HEK293 (cell line): ENCODE data around the gene TP53BP1.

Source experiments
- CTCF ChIA-PET: fragments of 350-600 bp; formaldehyde crosslinking; extraction: SDS; loops from one replicate; lab custom pipeline; 2021; ENCODE audit warnings: antibody characterized with exemption; lab: Yijun Ruan, JAX
- POLR2A ChIA-PET: fragments of 300-600 bp; formaldehyde crosslinking; extraction: SDS; loops from one replicate; lab custom pipeline; 2020; ENCODE audit warnings: antibody characterized with exemption, inconsistent platforms; lab: Yijun Ruan, JAX
- H3K27ac ChIP-seq: fragments of 200-500 bp; sonication (Bioruptor generic); 2 replicates; pipeline ENCODE4 v1.5.1; 2014; ENCODE audit warnings: low read depth, low read length, control low read depth, inconsistent platforms; ENCODE audit errors: extremely low read depth
- H3K36me3 ChIP-seq, 2 experiments: fragments of 200-500 bp in 1 of 2; sonication (Bioruptor generic) in 1 of 2; 1 replicate in 1 of 2; 2 replicates in 1 of 2; pipeline ENCODE4 v1.5.1; 2014 to 2017; ENCODE audit warnings: inconsistent platforms in 2 of 2, low read length in 2 of 2; ENCODE audit not compliant: control insufficient read depth in 2 of 2, insufficient read depth in 1 of 2
- H3K4me1 ChIP-seq: fragments of 200-500 bp; sonication (Bioruptor generic); 2 replicates; pipeline ENCODE4 v1.5.1; 2014; ENCODE audit warnings: mild to moderate bottlenecking, low read length, inconsistent platforms; ENCODE audit not compliant: control insufficient read depth, insufficient read depth
- H3K4me3 ChIP-seq: 2 replicates; pipeline ENCODE4 v1.5.1; 2011; ENCODE audit warnings: low read depth, mild to moderate bottlenecking, control low read depth, low read length, moderate library complexity
- H3K9me3 ChIP-seq: fragments of 200-500 bp; sonication (Bioruptor generic); 2 replicates; pipeline ENCODE4 v1.5.1; 2014; ENCODE audit warnings: low read depth, low read length, inconsistent platforms; ENCODE audit not compliant: control insufficient read depth, insufficient read depth
- ELK4 ChIP-seq: IDR thresholded peaks from 2 replicates; pipeline ENCODE4 v1.6.1; 2011; ENCODE audit warnings: mild to moderate bottlenecking, low read depth, low read length, borderline replicate concordance
- KLF8 ChIP-seq: fragments of 450-650 bp; formaldehyde crosslinking; IDR thresholded peaks from 2 replicates; pipeline ENCODE4 v1.5.1; 2016; ENCODE audit warnings: missing biosample characterization, missing genetic modification characterization
- PRDM1 ChIP-seq: fragments of 450-650 bp; formaldehyde crosslinking; IDR thresholded peaks from 2 replicates; pipeline ENCODE4; 2016; ENCODE audit warnings: missing biosample characterization, missing genetic modification characterization
- PRDM10 ChIP-seq: fragments of 450-650 bp; formaldehyde crosslinking; IDR thresholded peaks from 2 replicates; pipeline ENCODE4 v1.5.1; 2016; ENCODE audit warnings: missing biosample characterization, missing genetic modification characterization
- ZBTB20 ChIP-seq: fragments of 450-650 bp; formaldehyde crosslinking; IDR thresholded peaks from 2 replicates; pipeline ENCODE4 v1.5.1; 2016; ENCODE audit warnings: missing biosample characterization, missing genetic modification characterization
- ZBTB49 ChIP-seq: fragments of 450-650 bp; formaldehyde crosslinking; IDR thresholded peaks from 2 replicates; pipeline ENCODE4 v1.5.1; 2016; ENCODE audit warnings: missing biosample characterization, missing genetic modification characterization, low read depth
- ZBTB8A ChIP-seq: fragments of 450-650 bp; formaldehyde crosslinking; IDR thresholded peaks from 2 replicates; pipeline ENCODE4 v1.5.1; 2016; ENCODE audit warnings: missing biosample characterization, missing genetic modification characterization
- ZNF138 ChIP-seq: fragments of 450-650 bp; formaldehyde crosslinking; IDR thresholded peaks from 2 replicates; pipeline ENCODE4 v1.5.1; 2016; ENCODE audit warnings: missing biosample characterization, missing genetic modification characterization, borderline replicate concordance
- ZNF169 ChIP-seq: fragments of 450-650 bp; formaldehyde crosslinking; IDR thresholded peaks from 2 replicates; pipeline ENCODE4 v1.5.1; 2016; ENCODE audit warnings: missing biosample characterization, missing genetic modification characterization
- ZNF214 ChIP-seq: fragments of 450-650 bp; formaldehyde crosslinking; IDR thresholded peaks from 2 replicates; pipeline ENCODE4 v1.5.1; 2017; ENCODE audit warnings: missing biosample characterization, mild to moderate bottlenecking, missing genetic modification characterization, borderline replicate concordance
- ZNF223 ChIP-seq: fragments of 450-650 bp; formaldehyde crosslinking; IDR thresholded peaks from 2 replicates; pipeline ENCODE4 v1.5.1; 2016; ENCODE audit warnings: missing biosample characterization, missing genetic modification characterization
- ZNF239 ChIP-seq: fragments of 450-650 bp; formaldehyde crosslinking; IDR thresholded peaks from 2 replicates; pipeline ENCODE4 v1.5.1; 2016; ENCODE audit warnings: missing biosample characterization, missing genetic modification characterization
- ZNF266 ChIP-seq: fragments of 450-650 bp; formaldehyde crosslinking; IDR thresholded peaks from 2 replicates; pipeline ENCODE4 v1.5.1; 2016; ENCODE audit warnings: missing biosample characterization, missing genetic modification characterization, low read depth
- ZNF311 ChIP-seq: fragments of 450-650 bp; formaldehyde crosslinking; IDR thresholded peaks from 2 replicates; pipeline ENCODE4 v1.5.1; 2017; ENCODE audit warnings: missing biosample characterization, missing genetic modification characterization, borderline replicate concordance
- ZNF555 ChIP-seq: fragments of 450-650 bp; formaldehyde crosslinking; conservative IDR thresholded peaks from 2 replicates; pipeline ENCODE4 v1.5.1; 2017; ENCODE audit warnings: missing biosample characterization, mild to moderate bottlenecking, missing genetic modification characterization, inconsistent platforms
- ZNF664 ChIP-seq: fragments of 450-650 bp; formaldehyde crosslinking; IDR thresholded peaks from 2 replicates; pipeline ENCODE4 v1.5.1; 2016; ENCODE audit warnings: missing biosample characterization, missing genetic modification characterization
- ZNF785 ChIP-seq: fragments of 450-650 bp; formaldehyde crosslinking; IDR thresholded peaks from 2 replicates; pipeline ENCODE4 v1.5.1; 2016; ENCODE audit warnings: missing biosample characterization, missing genetic modification characterization
- ZNF830 ChIP-seq: fragments of 450-650 bp; IDR thresholded peaks from 2 replicates; pipeline ENCODE4 v1.5.0; 2018; ENCODE audit warnings: missing biosample characterization, missing genetic modification characterization, low read depth, mild to moderate bottlenecking, moderate library complexity
- TF ChIP-seq, protein P1 (sequence below): fragments of 450-650 bp; formaldehyde crosslinking; conservative IDR thresholded peaks from 2 replicates; pipeline ENCODE4 v1.5.1; 2016; ENCODE audit warnings: low read depth, missing biosample characterization, missing genetic modification characterization

The TP53BP1 gene

DNA sequence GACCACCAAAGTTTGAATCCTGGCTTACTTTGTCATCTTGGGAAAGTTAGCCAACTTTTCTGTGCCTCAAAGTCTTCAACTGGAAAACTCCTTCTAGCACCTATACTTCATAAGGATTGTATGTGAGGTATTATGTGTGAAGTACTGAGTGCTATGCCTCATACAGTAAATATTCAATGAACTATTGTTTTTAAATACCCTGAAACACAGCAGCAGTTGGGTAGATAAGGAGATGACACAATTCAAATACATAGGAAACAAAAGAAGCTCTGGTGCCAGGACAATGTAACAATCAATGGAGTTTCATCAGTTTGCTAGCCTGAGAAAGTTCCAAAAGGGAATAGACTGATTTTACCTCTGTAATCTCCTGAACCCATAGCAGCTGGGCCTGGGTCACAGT, 78.8 kb downstream of the TP53BP1 start:
- H3K27ac ChIP-seq: no peak overlapping the region
- CTCF ChIA-PET: interaction anchor here (0.7 kb wide), 1 partner anchor 97 kb away, joined by 4 read pairs; no protein-coding TSS in a partner anchor
- H3K36me3 ChIP-seq: peaks cover 8 to 64% of the 10 kb centered on the region in 2 experiments; a peak in 2 of 3 replicates

DNA sequence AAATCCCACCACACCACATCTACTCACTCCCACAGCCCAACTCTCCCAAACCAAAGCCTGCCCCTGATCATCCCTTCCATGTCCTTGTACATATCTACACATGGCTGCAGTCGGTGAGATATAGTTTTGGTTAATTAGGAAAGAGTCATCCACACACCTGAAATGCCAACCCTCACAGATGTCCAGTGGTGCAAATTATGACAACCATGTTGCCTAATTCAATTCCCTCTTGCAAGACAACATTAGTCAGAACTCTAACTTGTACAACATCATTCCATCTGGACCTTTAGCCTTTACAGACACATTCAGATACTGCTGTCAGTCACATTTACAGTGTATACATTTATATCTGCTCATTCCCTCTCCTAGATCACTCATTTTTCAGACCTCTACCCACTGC, 80.9 kb downstream of the TP53BP1 start:
- CTCF ChIA-PET: no interaction called here
- POLR2A ChIA-PET: no interaction called here
- TF ChIP-seq PRDM1 (tag by site-specific recombination): no peak
- no peak for TF ChIP-seq ZNF266 (tag by site-specific recombination)
- no peak for TF ChIP-seq ZBTB49 (tag by site-specific recombination)
- TF ChIP-seq ZNF214 (tag by site-specific recombination): no peak
- TF ChIP-seq ZBTB8A (tag by site-specific recombination): no peak
- TF ChIP-seq ZNF169 (tag by site-specific recombination): no peak
- no peak for TF ChIP-seq ZNF830 (tag by site-specific recombination)
- no peak for TF ChIP-seq ZNF555 (tag by site-specific recombination)
- TF ChIP-seq ZNF223 (tag by site-specific recombination): no peak
- TF ChIP-seq ZNF664 (tag by site-specific recombination): no peak
- TF ChIP-seq, protein P1, sequence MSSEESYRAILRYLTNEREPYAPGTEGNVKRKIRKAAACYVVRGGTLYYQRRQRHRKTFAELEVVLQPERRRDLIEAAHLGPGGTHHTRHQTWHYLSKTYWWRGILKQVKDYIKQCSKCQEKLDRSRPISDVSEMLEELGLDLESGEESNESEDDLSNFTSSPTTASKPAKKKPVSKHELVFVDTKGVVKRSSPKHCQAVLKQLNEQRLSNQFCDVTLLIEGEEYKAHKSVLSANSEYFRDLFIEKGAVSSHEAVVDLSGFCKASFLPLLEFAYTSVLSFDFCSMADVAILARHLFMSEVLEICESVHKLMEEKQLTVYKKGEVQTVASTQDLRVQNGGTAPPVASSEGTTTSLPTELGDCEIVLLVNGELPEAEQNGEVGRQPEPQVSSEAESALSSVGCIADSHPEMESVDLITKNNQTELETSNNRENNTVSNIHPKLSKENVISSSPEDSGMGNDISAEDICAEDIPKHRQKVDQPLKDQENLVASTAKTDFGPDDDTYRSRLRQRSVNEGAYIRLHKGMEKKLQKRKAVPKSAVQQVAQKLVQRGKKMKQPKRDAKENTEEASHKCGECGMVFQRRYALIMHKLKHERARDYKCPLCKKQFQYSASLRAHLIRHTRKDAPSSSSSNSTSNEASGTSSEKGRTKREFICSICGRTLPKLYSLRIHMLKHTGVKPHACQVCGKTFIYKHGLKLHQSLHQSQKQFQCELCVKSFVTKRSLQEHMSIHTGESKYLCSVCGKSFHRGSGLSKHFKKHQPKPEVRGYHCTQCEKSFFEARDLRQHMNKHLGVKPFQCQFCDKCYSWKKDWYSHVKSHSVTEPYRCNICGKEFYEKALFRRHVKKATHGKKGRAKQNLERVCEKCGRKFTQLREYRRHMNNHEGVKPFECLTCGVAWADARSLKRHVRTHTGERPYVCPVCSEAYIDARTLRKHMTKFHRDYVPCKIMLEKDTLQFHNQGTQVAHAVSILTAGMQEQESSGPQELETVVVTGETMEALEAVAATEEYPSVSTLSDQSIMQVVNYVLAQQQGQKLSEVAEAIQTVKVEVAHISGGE (tag by site-specific recombination): no peak
- TF ChIP-seq ZNF138 (tag by site-specific recombination): no peak
- Histone ChIP-seq H3K36me3 (peaks cover 18 to 78% of the 10 kb centered on the region in 2 experiments; a peak in 2 of 3 replicates), H3K4me1 (no peaks in the 10 kb centered on the region), H3K9me3 (no peaks in the 10 kb centered on the region), H3K4me3 (no peak overlapping the region), H3K27ac (no peak overlapping the region)

More for the DNA sequence above, 78.8 kb downstream of the TP53BP1 start:
- POLR2A ChIA-PET: no interaction called here
- no peak for TF ChIP-seq ZNF311
- no peaks in the 10 kb centered on the region for H3K4me1 ChIP-seq
- no peaks in the 10 kb centered on the region for H3K9me3 ChIP-seq
- no peak overlapping the region for H3K4me3 ChIP-seq

- Histone ChIP-seq H3K4me3 (no peak overlapping the region), H3K4me1 (no peaks in the 10 kb centered on the region), H3K9me3 (no peaks in the 10 kb centered on the region), H3K36me3 (peaks cover 21 to 77% of the 10 kb centered on the region in 2 experiments; a peak in 2 of 3 replicates), H3K27ac (no peak overlapping the region)
- ChIA-PET CTCF (interaction anchor here (0.7 kb wide), 1 partner anchor 345 kb away, joined by 3 read pairs; no protein-coding TSS in a partner anchor), POLR2A (no interaction called here)
- no peak for TF ChIP-seq ZNF239
- no peak for TF ChIP-seq PRDM10 (tag by site-specific recombination)
- no peak for TF ChIP-seq ZNF785 (tag by site-specific recombination)
- TF ChIP-seq KLF8 (tag by site-specific recombination): no peak
- TF ChIP-seq ELK4: no peak
- no peak for TF ChIP-seq ZBTB20
Observed at GRCh38 chr15:43410572-43411214, 82.3 kb downstream of the TP53BP1 start.
